Activated CD4-positive, alpha-beta T cell treated with anti-CD3 and anti-CD28 coated beads for 48 hours (primary cell): ENCODE measurements around the gene CDC37L1.
"Not testable (repeated sequence)": the region's sequence is repeated elsewhere in the genome, so short reads cannot be mapped to it uniquely, and the experiment has no call there.

Experiments used
- DNase-seq: peaks from one replicate; pipeline ENCODE4 v3.0.0-alpha.2; 2020

The CDC37L1 gene

GRCh38 chr9:4679268-4680172 is at the start of gene CDC37L1:
TSS of gene CDC37L1 (plus strand) at chr9:4679569. CDS start at chr9:4679768, 199 bp downstream.
- peak; percentile 99 for DNase-seq

- no peak for DNase-seq
Measured at GRCh38 chr9:4630836-4631235, 48.5 kb upstream of the CDC37L1 start.

- no peak for DNase-seq
Measured at GRCh38 chr9:4638968-4639367, 40.4 kb upstream of the CDC37L1 start.

GRCh38 chr9:4639420-4639819 is 39.9 kb upstream of the CDC37L1 start:
- DNase-seq = no peak

GRCh38 chr9:4640027-4640426 is 39.3 kb upstream of the CDC37L1 start:
- DNase-seq = peak; percentile 45

GRCh38 chr9:4642351-4642750 is 37.0 kb upstream of the CDC37L1 start:
- DNase-seq = no peak

- no peak for DNase-seq
Measured at GRCh38 chr9:4654084-4654483, 25.3 kb upstream of the CDC37L1 start.

- no peak for DNase-seq
Measured at GRCh38 chr9:4654538-4654937, 24.8 kb upstream of the CDC37L1 start.

- DNase-seq = not testable (repeated sequence)
Measured at GRCh38 chr9:4656196-4656595, 23.2 kb upstream of the CDC37L1 start.

GRCh38 chr9:4656621-4657020 is 22.7 kb upstream of the CDC37L1 start:
- no peak for DNase-seq

GRCh38 chr9:4657426-4658159 is 21.8 kb upstream of the CDC37L1 start:
- no peak for DNase-seq

- DNase-seq = not testable (repeated sequence)
Measured at GRCh38 chr9:4660665-4661064, 18.7 kb upstream of the CDC37L1 start.

GRCh38 chr9:4661165-4661564 is 18.2 kb upstream of the CDC37L1 start:
- no peak for DNase-seq

- DNase-seq = no peak
Measured at GRCh38 chr9:4661611-4662010, 17.8 kb upstream of the CDC37L1 start.

- peak; percentile 82 for DNase-seq
Measured at GRCh38 chr9:4662108-4662988, 17.0 kb upstream of the CDC37L1 start, which contains the start of gene PLPP6. TSS of gene PLPP6 (plus strand) at chr9:4662294. CDS start at chr9:4662376, 82 bp downstream.

GRCh38 chr9:4662989-4663792 is 16.2 kb upstream of the CDC37L1 start:
- DNase-seq = no peak

GRCh38 chr9:4663956-4664355 is 15.4 kb upstream of the CDC37L1 start:
- DNase-seq = no peak

GRCh38 chr9:4665357-4665756 is 14.0 kb upstream of the CDC37L1 start:
- no peak for DNase-seq

- peak; percentile 54 for DNase-seq
Measured at GRCh38 chr9:4666042-4666699, 13.2 kb upstream of the CDC37L1 start, which contains the start of gene SPATA6L. TSS of gene SPATA6L (minus strand) at chr9:4666480. CDS start at chr9:4666250, 230 bp downstream.

GRCh38 chr9:4667681-4668080 is 11.7 kb upstream of the CDC37L1 start:
- DNase-seq = no peak

GRCh38 chr9:4668604-4669003 is 10.8 kb upstream of the CDC37L1 start:
- DNase-seq = no peak
